ENCODE results near the gene EME2.
"Not testable (repeated sequence)": the region's sequence is repeated elsewhere in the genome, so short reads cannot be mapped to it uniquely, and the experiment has no call there.

EME2 gene

GRCh38 chr16:1788095-1788707 is 15.6 kb downstream of the EME2 start:
- no peak for ATAC-seq
- Mint-ChIP-seq H3K27ac (no peak overlapping the region), H3K9me3 (no peaks in the 10 kb centered on the region), H3K36me3 (peaks cover 24% of the 10 kb centered on the region), H3K4me3 (no peak overlapping the region), H3K4me1 (peaks cover 15% of the 10 kb centered on the region)
- no peak for DNase-seq (ENCODE audit: low spot score in 2 of 2)

GRCh38 chr16:1788708-1789100 is 16.1 kb downstream of the EME2 start:
- peaks cover 15% of the 10 kb centered on the region for H3K4me1 Mint-ChIP-seq
- ATAC-seq (no peak), DNase-seq (ENCODE audit: low spot score in 2 of 2) (no peak)
- H3K27ac Mint-ChIP-seq: peak overlapping the region; percentile 64
- H3K36me3 Mint-ChIP-seq: peaks cover 24% of the 10 kb centered on the region
- H3K9me3 Mint-ChIP-seq: no peaks in the 10 kb centered on the region
- H3K4me3 Mint-ChIP-seq: no peak overlapping the region

GRCh38 chr16:1789643-1790045 is 17.0 kb downstream of the EME2 start:
- Mint-ChIP-seq H3K27ac (no peak overlapping the region), H3K4me1 (peaks cover 15% of the 10 kb centered on the region), H3K9me3 (no peaks in the 10 kb centered on the region), H3K36me3 (peaks cover 24% of the 10 kb centered on the region), H3K4me3 (no peak overlapping the region)
- peak in 1 of 2 donors; percentile 48 for DNase-seq (ENCODE audit: low spot score in 2 of 2)
- ATAC-seq: no peak

GRCh38 chr16:1790261-1790610 is 17.6 kb downstream of the EME2 start:
- H3K9me3 Mint-ChIP-seq: no peaks in the 10 kb centered on the region
- ATAC-seq (no peak), DNase-seq (ENCODE audit: low spot score in 2 of 2) (no peak)
- no peak overlapping the region for H3K4me3 Mint-ChIP-seq
- peaks cover 11% of the 10 kb centered on the region for H3K4me1 Mint-ChIP-seq
- peaks cover 19% of the 10 kb centered on the region for H3K36me3 Mint-ChIP-seq
- no peak overlapping the region for H3K27ac Mint-ChIP-seq

- no peak overlapping the region for H3K4me3 Mint-ChIP-seq
- no peak overlapping the region for H3K27ac Mint-ChIP-seq
- no peaks in the 10 kb centered on the region for H3K9me3 Mint-ChIP-seq
- DNase-seq (ENCODE audit: low spot score in 2 of 2) (no peak), ATAC-seq (no peak)
- peaks cover 14% of the 10 kb centered on the region for H3K36me3 Mint-ChIP-seq
- peaks cover 6% of the 10 kb centered on the region for H3K4me1 Mint-ChIP-seq
These were observed 18.1 kb downstream of the EME2 start for GRCh38 chr16:1790611-1791255.

GRCh38 chr16:1791256-1791942 is 18.8 kb downstream of the EME2 start:
- H3K27ac Mint-ChIP-seq: no peak overlapping the region
- ATAC-seq (no peak), DNase-seq (ENCODE audit: low spot score in 2 of 2) (peak in 1 of 2 donors; percentile 47)
- H3K4me1 Mint-ChIP-seq: peaks cover 6% of the 10 kb centered on the region
- peaks cover 13% of the 10 kb centered on the region for H3K36me3 Mint-ChIP-seq
- H3K9me3 Mint-ChIP-seq: no peaks in the 10 kb centered on the region
- no peak overlapping the region for H3K4me3 Mint-ChIP-seq

- H3K4me3 Mint-ChIP-seq: no peak overlapping the region
- DNase-seq (ENCODE audit: low spot score in 2 of 2) (no peak), ATAC-seq (no peak)
- peaks cover 6% of the 10 kb centered on the region for H3K4me1 Mint-ChIP-seq
- H3K27ac Mint-ChIP-seq: no peak overlapping the region
- peaks cover 13% of the 10 kb centered on the region for H3K36me3 Mint-ChIP-seq
- peaks cover 1% of the 10 kb centered on the region for H3K9me3 Mint-ChIP-seq
These were observed 19.6 kb downstream of the EME2 start for GRCh38 chr16:1791943-1792812.

- ATAC-seq: no peak
- Mint-ChIP-seq H3K4me3 (no peak overlapping the region), H3K9me3 (peaks cover 3% of the 10 kb centered on the region), H3K36me3 (peaks cover 13% of the 10 kb centered on the region), H3K4me1 (peaks cover 6% of the 10 kb centered on the region), H3K27ac (no peak overlapping the region)
- DNase-seq (ENCODE audit: low spot score in 2 of 2): peak in 1 of 2 donors; percentile 47
These were observed 20.4 kb downstream of the EME2 start for GRCh38 chr16:1792836-1793577.

GRCh38 chr16:1793578-1794220 is 21.1 kb downstream of the EME2 start, which contains the start of gene IGFALS:
TSS of gene IGFALS (minus strand) at chr16:1793705. CDS start at chr16:1793652, 53 bp downstream.
- Mint-ChIP-seq H3K27ac (no peak within 1 kb of the TSS), H3K9me3 (peaks cover 3% of the 10 kb centered on the region), H3K4me3 (no peak within 1 kb of the TSS), H3K4me1 (peaks cover 5% of the 10 kb centered on the region), H3K36me3 (peaks cover 12% of the 10 kb centered on the region)
- DNase-seq (ENCODE audit: low spot score in 2 of 2): no peak
- ATAC-seq: peak; percentile 11

GRCh38 chr16:1794221-1794871 is 21.7 kb downstream of the EME2 start:
- no peaks in the 10 kb centered on the region for H3K4me1 Mint-ChIP-seq
- H3K9me3 Mint-ChIP-seq: peaks cover 6% of the 10 kb centered on the region
- no peak overlapping the region for H3K27ac Mint-ChIP-seq
- ATAC-seq: no peak
- peak in 1 of 2 donors; percentile 48 for DNase-seq (ENCODE audit: low spot score in 2 of 2)
- no peak overlapping the region for H3K4me3 Mint-ChIP-seq
- peaks cover 6% of the 10 kb centered on the region for H3K36me3 Mint-ChIP-seq

- no peak for ATAC-seq
- Mint-ChIP-seq H3K4me1 (no peaks in the 10 kb centered on the region), H3K9me3 (peaks cover 9% of the 10 kb centered on the region), H3K4me3 (no peak overlapping the region), H3K36me3 (peaks cover 6% of the 10 kb centered on the region), H3K27ac (no peak overlapping the region)
- no peak for DNase-seq (ENCODE audit: low spot score in 2 of 2)
These were observed 22.5 kb downstream of the EME2 start for GRCh38 chr16:1794908-1795666.

- not testable (repeated sequence) for H3K4me1 Mint-ChIP-seq; DNase-seq (ENCODE audit: low spot score in 2 of 2); H3K9me3 Mint-ChIP-seq; H3K4me3 Mint-ChIP-seq; H3K27ac Mint-ChIP-seq; ATAC-seq; H3K36me3 Mint-ChIP-seq
These were observed 26.7 kb downstream of the EME2 start for GRCh38 chr16:1799263-1799662.

- peaks cover 3% of the 10 kb centered on the region for H3K36me3 Mint-ChIP-seq
- DNase-seq (ENCODE audit: low spot score in 2 of 2) (no peak), ATAC-seq (no peak)
- peaks cover 9% of the 10 kb centered on the region for H3K9me3 Mint-ChIP-seq
- no peak overlapping the region for H3K27ac Mint-ChIP-seq
- no peaks in the 10 kb centered on the region for H3K4me1 Mint-ChIP-seq
- H3K4me3 Mint-ChIP-seq: no peak overlapping the region
These were observed 28.1 kb downstream of the EME2 start for GRCh38 chr16:1800701-1801100.
